Activated naive CD4-positive, alpha-beta T cell treated with anti-CD3 and anti-CD28 coated beads, Interleukin-2, amount 50 U/mL, for 24 hours (primary cell): ENCODE measurements around the gene USP28.
A peak's percentile ranks its signal among the peaks of the same experiment; 100 is the strongest.
"Not testable (repeated sequence)": the region's sequence is repeated elsewhere in the genome, so short reads cannot be mapped to it uniquely, and the experiment has no call there.

Source experiments
- H3K27ac Mint-ChIP-seq: one replicate; pipeline ENCODE4 v1.8.0; 2021; ENCODE audit warnings: mild to moderate bottlenecking, mixed read lengths
- H3K27me3 Mint-ChIP-seq: one replicate; pipeline ENCODE4 v1.8.0; 2021; ENCODE audit warnings: mixed read lengths
- H3K36me3 Mint-ChIP-seq: one replicate; pipeline ENCODE4 v1.8.0; 2021; ENCODE audit warnings: mixed read lengths
- H3K4me1 Mint-ChIP-seq: one replicate; pipeline ENCODE4 v1.8.0; 2021; ENCODE audit warnings: mixed read lengths
- H3K4me3 Mint-ChIP-seq: one replicate; pipeline ENCODE4 v1.8.0; 2021; ENCODE audit warnings: mild to moderate bottlenecking, mixed read lengths
- H3K9me3 Mint-ChIP-seq: one replicate; pipeline ENCODE4 v1.8.0; 2021; ENCODE audit warnings: mixed read lengths

The USP28 gene

DNA sequence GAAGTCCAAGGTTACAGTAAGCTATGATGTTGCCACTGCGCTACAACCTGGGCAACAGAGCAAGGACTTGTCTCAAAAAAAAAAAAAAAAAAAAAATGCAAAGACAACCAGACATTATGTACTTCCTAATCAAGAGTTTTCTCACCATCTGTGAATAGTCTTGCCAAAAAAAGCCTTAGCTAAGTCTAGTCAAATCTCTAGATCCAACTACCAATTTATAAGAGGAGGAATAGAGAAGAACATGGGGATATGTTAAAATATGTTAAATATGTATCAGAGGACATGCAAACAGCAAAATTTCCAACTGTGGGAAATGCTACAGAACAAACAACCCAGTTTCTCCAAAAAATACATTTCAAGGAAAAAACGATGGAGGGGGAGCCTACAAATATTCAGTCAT lies 45.6 kb downstream of the USP28 start:
- no peaks in the 10 kb centered on the region for H3K9me3 Mint-ChIP-seq
- no peak overlapping the region for H3K27ac Mint-ChIP-seq
- no peak overlapping the region for H3K4me3 Mint-ChIP-seq
- no peaks in the 10 kb centered on the region for H3K4me1 Mint-ChIP-seq
- no peaks in the 10 kb centered on the region for H3K27me3 Mint-ChIP-seq
- peaks cover 16% of the 10 kb centered on the region for H3K36me3 Mint-ChIP-seq

DNA sequence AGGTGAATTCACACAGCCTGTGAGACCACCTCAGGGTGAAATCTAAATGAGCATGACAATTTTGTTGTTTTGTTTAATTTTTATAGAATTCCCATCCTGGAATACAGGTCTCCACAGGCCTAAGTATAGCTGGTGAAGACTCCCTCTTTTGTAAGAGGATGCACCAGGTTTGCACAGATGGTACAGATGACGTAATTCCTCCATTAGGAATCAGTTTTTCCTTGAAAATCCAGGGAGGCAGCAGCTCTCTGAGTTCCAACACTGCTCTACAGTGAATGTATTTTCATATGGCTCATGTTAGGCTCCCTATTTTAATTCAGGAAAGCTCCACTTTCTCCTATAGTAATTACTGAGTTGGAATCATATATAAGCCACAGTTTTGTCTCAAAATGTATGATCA lies 47.2 kb downstream of the USP28 start:
- H3K9me3 Mint-ChIP-seq = no peaks in the 10 kb centered on the region
- H3K4me1 Mint-ChIP-seq = no peaks in the 10 kb centered on the region
- H3K27me3 Mint-ChIP-seq = no peaks in the 10 kb centered on the region
- H3K36me3 Mint-ChIP-seq = peaks cover 20% of the 10 kb centered on the region
- H3K4me3 Mint-ChIP-seq = no peak overlapping the region
- H3K27ac Mint-ChIP-seq = no peak overlapping the region

DNA sequence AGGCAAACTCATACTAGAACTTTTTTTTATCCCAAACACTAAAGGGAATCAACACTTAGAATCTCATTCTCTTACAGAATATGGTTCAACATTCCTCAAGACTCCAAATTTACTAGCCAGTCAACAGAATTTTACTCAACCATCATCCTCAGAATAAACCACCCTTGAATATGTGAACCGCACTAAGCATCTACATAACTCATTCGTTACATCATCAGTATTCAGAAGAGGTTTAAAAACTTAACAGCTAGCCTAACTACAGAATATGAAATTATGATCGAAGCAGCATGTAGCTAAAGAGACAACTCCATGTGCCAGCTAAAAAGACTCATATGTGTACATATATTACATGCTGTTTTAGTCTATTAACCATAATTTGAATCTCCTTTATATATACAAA lies 47.9 kb downstream of the USP28 start:
- Mint-ChIP-seq H3K36me3 (peaks cover 26% of the 10 kb centered on the region), H3K9me3 (no peaks in the 10 kb centered on the region), H3K4me1 (no peaks in the 10 kb centered on the region), H3K4me3 (no peak overlapping the region), H3K27me3 (no peaks in the 10 kb centered on the region), H3K27ac (no peak overlapping the region)

DNA sequence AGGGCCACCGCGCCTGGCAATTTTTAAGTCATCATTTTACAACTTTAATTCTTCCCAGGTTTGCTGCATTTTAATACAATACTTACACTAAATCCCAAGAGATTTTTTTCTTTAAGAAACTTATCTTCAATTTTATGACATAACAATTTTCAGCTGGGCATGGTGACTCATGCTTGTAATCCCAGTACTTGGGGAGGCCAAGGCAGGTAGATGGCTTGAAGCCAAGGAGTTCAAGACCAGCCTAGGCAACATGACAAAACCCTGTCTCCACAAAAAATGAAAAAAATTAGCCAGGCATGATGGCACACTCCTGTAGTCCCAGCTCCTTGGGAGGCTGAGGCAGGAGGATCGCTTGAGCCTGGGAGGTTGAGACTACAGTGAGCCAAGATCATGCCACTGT lies 56.9 kb downstream of the USP28 start:
- no peak overlapping the region for H3K27ac Mint-ChIP-seq
- H3K4me1 Mint-ChIP-seq = no peaks in the 10 kb centered on the region
- H3K36me3 Mint-ChIP-seq = peaks cover 15% of the 10 kb centered on the region
- no peaks in the 10 kb centered on the region for H3K27me3 Mint-ChIP-seq
- no peaks in the 10 kb centered on the region for H3K9me3 Mint-ChIP-seq
- no peak overlapping the region for H3K4me3 Mint-ChIP-seq

DNA sequence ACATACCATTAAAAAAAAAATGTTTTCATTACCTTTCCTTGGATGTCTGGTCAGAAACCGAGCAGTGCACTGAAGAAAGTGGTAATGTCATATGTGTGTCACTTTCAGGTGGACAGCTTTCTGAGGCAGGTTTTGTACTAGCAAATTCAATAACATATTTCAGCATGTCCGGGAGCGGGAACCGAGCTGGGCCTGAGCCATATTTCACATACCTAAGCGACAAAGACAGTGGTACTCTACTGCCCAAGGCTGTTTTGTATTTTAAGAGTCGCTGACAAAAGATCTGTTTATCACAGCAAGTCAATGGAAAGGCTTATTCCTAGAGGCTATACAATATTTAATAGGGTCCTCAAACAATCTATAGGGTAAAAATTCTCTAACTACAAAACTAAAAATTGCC lies 57.7 kb downstream of the USP28 start:
- no peak overlapping the region for H3K4me3 Mint-ChIP-seq
- no peaks in the 10 kb centered on the region for H3K4me1 Mint-ChIP-seq
- H3K27me3 Mint-ChIP-seq = no peaks in the 10 kb centered on the region
- H3K27ac Mint-ChIP-seq = no peak overlapping the region
- peaks cover 11% of the 10 kb centered on the region for H3K36me3 Mint-ChIP-seq
- H3K9me3 Mint-ChIP-seq = no peaks in the 10 kb centered on the region

DNA sequence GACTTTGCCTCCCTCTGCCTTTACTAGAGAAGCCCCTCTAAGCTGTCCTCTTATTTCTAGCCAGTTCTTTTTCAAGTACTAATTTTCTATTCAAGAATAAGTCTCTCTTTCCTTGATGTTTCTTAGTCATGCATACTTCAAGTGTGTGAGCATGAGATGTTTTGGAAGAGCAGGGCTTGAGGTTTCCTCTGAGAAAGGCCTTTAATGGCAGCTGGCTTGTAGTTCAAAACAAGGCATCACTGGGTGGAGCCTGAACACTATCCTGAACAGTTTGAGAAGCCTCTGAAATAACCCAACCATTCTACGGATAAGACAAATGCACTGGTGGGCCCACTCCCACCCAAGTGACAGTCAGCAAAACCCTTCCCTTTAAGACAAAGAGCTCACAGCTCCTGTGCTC lies 58.2 kb downstream of the USP28 start:
- peaks cover 9% of the 10 kb centered on the region for H3K36me3 Mint-ChIP-seq
- H3K4me3 Mint-ChIP-seq = no peak overlapping the region
- H3K4me1 Mint-ChIP-seq = no peaks in the 10 kb centered on the region
- no peak overlapping the region for H3K27ac Mint-ChIP-seq
- no peaks in the 10 kb centered on the region for H3K9me3 Mint-ChIP-seq
- no peaks in the 10 kb centered on the region for H3K27me3 Mint-ChIP-seq

DNA sequence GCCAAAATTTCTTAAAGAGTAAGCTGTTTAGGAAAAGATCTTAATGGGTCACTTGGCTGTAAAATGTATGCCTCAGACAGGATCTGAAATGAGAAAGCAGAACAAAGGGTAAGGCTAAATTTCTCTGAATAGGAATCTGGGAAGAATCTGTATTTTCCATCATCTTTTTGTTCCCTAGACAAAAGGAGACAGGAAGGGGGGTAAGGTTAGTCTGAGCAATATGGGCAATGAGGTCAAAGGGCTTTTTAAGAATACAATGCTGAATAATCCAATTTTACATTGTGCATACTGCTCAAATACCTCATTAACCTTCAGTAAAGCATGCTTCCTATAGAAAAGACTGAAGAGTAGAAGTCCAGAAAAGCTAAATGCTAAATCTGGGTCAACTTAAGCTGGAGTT lies 61.2 kb downstream of the USP28 start:
- Mint-ChIP-seq H3K27ac (no peak overlapping the region), H3K4me3 (no peak overlapping the region), H3K36me3 (peaks cover 7% of the 10 kb centered on the region), H3K4me1 (no peaks in the 10 kb centered on the region), H3K27me3 (no peaks in the 10 kb centered on the region), H3K9me3 (no peaks in the 10 kb centered on the region)

DNA sequence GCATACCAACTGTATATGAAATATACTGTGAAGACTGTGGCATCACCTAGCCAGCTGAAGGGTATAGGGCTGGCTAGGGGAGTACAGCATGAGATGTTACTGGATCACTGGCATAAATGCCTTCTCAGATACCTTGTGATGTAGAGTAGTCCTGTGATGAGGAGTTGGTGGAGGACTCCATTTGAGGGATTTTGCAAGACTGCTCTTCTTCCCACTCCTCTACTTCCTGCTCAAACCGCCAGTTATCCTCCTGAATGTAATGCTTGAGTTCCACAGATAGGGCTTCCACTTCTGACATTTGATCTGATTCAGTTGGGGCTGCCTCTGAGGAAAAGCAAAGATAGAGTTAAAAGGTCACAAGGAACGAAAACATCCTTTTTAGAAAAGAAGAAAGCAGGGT lies 66.4 kb downstream of the USP28 start:
- Mint-ChIP-seq H3K9me3 (no peaks in the 10 kb centered on the region), H3K27me3 (no peaks in the 10 kb centered on the region), H3K4me3 (no peak overlapping the region), H3K27ac (no peak overlapping the region), H3K36me3 (peaks cover 6% of the 10 kb centered on the region), H3K4me1 (no peaks in the 10 kb centered on the region)

DNA sequence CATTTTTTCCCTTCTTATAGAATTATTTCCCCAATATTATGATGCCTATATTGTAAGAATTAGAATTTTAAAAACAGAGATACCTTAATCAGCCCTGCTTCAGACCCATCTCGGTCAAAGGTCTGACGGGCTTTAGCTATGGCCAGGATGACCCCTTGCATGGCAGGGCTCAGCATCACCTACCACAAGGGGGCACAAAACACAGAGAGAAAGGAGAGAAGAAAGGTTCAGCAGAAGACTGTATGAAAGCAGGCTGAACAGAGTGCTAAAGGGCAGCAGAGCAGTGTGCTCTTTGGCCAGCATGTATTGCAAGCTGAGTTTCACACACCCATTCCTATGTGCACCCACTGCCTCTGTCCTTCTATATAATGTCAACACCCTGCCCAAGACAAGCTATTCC lies 69.0 kb downstream of the USP28 start:
- Mint-ChIP-seq H3K4me3 (no peak overlapping the region), H3K36me3 (peaks cover 15% of the 10 kb centered on the region)

DNA sequence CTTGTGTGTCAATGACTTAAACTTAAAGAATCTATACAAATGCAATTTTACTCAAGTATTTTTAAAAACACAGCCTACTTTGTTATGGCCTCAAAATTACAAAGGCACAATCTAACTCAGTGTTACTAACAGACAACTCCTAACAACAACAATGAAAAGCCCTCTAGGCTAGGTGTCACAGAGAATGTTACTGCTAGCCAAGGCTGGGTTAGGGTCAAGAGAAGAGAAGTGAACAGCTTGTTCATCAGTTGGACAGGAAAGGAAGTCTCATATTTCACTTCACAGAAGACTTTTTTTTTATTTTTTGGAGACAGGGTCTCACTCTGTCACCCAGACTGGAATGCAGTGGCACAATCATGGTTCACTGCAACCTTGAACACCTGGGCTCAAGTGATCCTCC lies 69.7 kb downstream of the USP28 start:
- no peak overlapping the region for H3K4me3 Mint-ChIP-seq
- H3K36me3 Mint-ChIP-seq = peaks cover 19% of the 10 kb centered on the region

More for the DNA sequence above, 69.0 kb downstream of the USP28 start:
- Mint-ChIP-seq H3K9me3 (no peaks in the 10 kb centered on the region), H3K4me1 (no peaks in the 10 kb centered on the region), H3K27ac (no peak overlapping the region), H3K27me3 (no peaks in the 10 kb centered on the region)

DNA sequence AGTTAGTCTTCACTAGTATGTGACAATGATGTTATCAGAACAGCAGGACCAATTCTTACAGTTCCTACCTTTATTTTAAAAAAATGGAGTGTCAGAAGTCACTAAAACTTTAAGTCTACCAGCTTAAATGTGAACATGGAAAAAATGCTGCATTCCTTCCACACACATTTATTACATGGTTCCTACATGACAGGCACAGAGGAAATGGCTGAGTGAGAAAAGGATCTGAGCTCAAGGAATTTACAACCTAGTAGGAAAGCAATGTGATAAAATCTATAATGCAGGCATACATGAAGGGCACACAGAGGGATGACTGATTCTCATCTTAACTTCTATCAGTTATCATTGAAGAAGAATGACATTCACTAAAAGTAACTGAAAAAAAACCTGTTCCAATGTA lies 72.8 kb downstream of the USP28 start:
- Mint-ChIP-seq H3K4me3 (no peak overlapping the region), H3K4me1 (no peaks in the 10 kb centered on the region), H3K9me3 (no peaks in the 10 kb centered on the region), H3K36me3 (peaks cover 15% of the 10 kb centered on the region), H3K27me3 (no peaks in the 10 kb centered on the region), H3K27ac (no peak overlapping the region)

More for the DNA sequence above, 69.7 kb downstream of the USP28 start:
- Mint-ChIP-seq H3K27me3 (no peaks in the 10 kb centered on the region), H3K4me1 (no peaks in the 10 kb centered on the region), H3K27ac (peak overlapping the region; percentile 62), H3K9me3 (no peaks in the 10 kb centered on the region)

DNA sequence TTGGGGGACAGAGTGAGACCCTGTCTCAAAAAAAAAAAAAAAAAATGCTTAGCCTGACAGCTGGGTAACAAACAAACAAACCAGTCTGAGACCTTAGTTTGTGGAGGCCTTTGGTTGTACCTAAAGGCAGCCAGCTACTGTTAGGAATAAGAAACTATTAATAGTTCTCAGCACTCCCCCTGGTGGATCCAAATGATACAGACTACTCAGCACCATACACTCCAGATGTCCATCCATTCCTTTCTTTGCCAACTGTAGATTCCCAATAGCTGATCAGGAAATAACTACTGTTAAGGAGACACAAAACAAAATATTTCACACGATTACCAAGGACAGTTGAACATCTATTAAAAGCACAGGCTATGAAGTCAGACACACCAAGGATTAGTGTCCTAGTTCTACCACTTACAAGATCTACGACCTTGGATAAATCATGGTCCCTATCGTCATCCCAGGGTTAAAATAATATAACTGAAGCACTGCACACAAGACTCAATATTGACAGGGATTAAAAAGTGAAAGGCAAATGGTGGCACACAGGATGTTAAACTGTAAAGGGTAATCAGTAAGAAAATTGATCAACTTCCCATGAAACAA lies 78.6 kb downstream of the USP28 start:
- Mint-ChIP-seq H3K27ac (no peak overlapping the region), H3K36me3 (peaks cover 7% of the 10 kb centered on the region), H3K9me3 (no peaks in the 10 kb centered on the region), H3K27me3 (no peaks in the 10 kb centered on the region), H3K4me1 (no peaks in the 10 kb centered on the region), H3K4me3 (no peak overlapping the region)

DNA sequence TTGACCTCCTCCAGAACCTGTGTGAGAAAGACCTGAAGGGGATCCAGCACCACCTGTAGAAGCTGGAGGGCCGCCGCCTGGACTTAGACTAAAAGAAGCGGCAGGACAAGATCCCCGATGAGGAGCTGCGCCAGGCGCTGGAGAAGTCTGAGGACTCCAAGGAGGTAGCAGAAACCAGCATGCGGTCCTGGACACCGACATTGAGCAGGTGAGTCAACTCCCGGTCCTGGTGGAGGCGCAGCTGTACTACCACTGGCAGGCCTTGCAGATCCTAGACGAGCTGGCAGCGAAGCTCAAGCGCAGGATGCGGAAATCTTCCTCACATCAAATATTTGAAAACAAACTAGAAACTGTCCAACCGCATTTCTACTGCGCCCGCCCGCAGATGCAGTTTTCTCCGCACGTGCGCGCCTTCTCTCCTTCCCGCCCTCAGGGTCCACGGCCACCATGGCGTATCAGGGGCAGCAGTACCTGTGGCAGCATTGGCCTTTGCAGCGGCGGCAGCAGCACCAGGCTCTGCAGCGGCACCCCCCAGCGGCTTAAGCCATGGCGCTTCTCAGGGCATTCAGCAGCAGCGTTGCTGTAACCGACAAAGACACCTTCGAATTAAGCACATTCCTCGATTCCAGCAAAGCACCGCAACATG lies 85.6 kb downstream of the USP28 start:
- Mint-ChIP-seq H3K27me3 (peaks cover 9% of the 10 kb centered on the region), H3K4me1 (no peaks in the 10 kb centered on the region), H3K36me3 (no peaks in the 10 kb centered on the region), H3K9me3 (no peaks in the 10 kb centered on the region), H3K4me3 (no peak overlapping the region), H3K27ac (no peak overlapping the region)

DNA sequence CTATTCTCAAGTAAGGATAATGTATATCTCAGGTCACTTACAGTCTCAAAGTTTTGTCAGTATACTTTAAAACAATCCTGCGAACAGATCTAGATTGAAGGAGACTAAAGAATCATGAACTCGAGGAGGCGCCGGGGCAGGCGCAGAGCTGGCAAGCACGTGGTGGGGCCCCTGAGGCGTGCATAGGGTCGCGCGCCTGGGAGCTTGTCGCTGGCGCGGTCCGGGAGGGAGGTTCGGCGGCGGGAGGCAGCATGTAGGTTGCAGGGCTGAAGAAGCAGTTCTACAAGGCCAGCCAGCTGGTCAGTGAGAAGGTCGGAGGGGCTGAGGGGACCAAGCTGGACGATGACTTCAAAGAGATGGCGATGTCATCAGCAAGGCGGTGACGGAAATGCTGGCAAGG lies 86.4 kb downstream of the USP28 start:
- not testable (repeated sequence) for H3K4me3 Mint-ChIP-seq, H3K36me3 Mint-ChIP-seq, H3K27ac Mint-ChIP-seq, H3K4me1 Mint-ChIP-seq, H3K27me3 Mint-ChIP-seq, H3K9me3 Mint-ChIP-seq

DNA sequence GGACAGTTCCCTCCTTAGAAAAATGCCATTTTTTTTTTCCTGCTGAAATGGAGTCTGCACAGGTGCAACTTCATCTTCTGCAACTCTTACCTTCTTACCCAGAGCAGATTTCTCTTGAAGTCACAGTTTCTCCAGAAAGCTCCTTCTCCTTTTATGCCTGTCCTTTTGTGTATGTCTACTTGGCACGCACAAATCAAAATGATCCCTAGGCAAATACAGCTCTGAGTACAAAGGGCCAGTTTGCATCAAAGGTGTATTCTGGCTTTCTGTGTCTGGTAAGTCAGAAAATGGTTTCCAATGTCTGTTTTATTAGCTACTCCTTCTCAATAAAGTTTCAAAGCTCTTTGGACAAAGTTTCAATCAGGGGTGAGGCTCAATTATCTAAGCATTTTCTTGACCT lies 93.2 kb downstream of the USP28 start:
- peaks cover 5% of the 10 kb centered on the region for H3K27me3 Mint-ChIP-seq
- no peak overlapping the region for H3K27ac Mint-ChIP-seq
- no peaks in the 10 kb centered on the region for H3K36me3 Mint-ChIP-seq
- no peak overlapping the region for H3K4me3 Mint-ChIP-seq
- no peaks in the 10 kb centered on the region for H3K9me3 Mint-ChIP-seq
- H3K4me1 Mint-ChIP-seq = no peaks in the 10 kb centered on the region

DNA sequence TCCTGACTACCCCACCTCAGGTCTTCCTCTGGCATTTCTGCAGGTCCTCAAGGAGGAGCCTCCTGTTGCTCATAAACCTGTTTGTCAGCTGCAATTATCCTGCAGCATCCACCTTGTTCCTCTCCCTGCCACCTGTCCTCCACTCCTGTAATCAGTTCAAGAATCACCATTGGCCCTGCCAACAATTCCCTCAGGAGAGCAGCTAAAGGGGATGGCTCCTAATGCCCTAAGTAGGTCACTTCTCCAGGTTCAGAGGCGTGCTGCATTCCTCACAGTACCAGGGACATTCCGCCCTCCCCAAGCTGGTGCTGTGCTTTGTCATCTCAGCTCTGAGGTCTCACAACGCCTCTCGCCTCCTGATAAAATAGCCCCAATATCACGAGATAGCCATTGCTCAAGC lies 93.7 kb downstream of the USP28 start:
- no peaks in the 10 kb centered on the region for H3K4me1 Mint-ChIP-seq
- no peak overlapping the region for H3K27ac Mint-ChIP-seq
- peaks cover 4% of the 10 kb centered on the region for H3K27me3 Mint-ChIP-seq
- no peaks in the 10 kb centered on the region for H3K36me3 Mint-ChIP-seq
- H3K4me3 Mint-ChIP-seq = no peak overlapping the region
- no peaks in the 10 kb centered on the region for H3K9me3 Mint-ChIP-seq

DNA sequence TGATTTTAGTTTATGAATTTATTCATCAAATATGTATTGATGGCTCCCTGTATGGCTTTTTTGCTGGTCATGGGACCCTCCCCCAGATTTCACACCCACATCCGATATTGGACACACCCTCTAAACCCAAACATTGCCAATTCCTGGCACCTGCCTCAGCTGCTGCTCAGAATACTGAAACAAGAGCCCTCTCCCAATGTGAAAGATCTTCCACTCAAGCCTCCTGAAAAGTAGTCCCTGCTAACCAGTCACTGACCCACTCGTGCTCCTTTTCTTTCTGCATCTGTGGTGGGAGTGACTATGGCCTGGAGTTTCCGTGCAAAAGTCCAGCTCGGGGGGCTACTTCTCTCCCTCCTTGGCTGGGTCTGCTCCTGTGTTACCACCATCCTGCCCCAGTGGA lies 95.9 kb downstream of the USP28 start, which contains the start of gene CLDN25:
TSS of gene CLDN25 (plus strand) at position 301 of the 400 bp plus-strand sequence. CDS start at position 301, 0 bp downstream.
- Mint-ChIP-seq H3K9me3 (no peaks in the 10 kb centered on the region), H3K36me3 (no peaks in the 10 kb centered on the region), H3K4me1 (peaks cover 1% of the 10 kb centered on the region), H3K27me3 (peaks cover 2% of the 10 kb centered on the region), H3K4me3 (no peak within 1 kb of the TSS), H3K27ac (no peak within 1 kb of the TSS)
